Measurements from ENCODE around the gene ANKDD1A. TPM values are rescaled to one million over a fixed set of nuclear protein-coding genes. Genes with fewer than 3 reads are reported as not detected.

ANKDD1A gene
- total RNA-seq, 4 donors from 2014 or later, result 4.6 to 15.6 (median 8.5) TPM

DNA sequence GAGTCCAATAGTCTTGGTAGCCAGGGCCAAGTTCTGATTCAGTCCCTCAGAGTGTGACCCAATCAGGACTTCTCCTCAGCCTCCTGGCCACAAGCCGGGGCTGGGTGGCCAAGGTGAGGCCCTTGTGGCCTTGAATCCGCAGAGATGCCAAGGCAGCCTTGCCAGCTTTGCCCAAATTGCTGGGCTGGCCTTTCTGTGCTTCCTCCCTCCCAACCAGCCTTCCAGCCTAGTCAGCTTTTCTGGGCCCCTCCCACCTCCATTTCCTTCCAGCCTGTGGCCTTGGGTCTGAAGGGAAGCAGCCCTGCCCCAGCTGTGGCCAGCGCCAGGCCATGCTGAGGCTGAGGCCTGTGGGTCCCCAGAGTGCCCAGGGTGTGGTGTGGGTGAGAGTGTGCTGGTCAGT, 34.3 kb upstream of the ANKDD1A start:
- Histone ChIP-seq H3K36me3 (no peaks in the 10 kb centered on the region), H3K4me3 (no peak overlapping the region), H3K27me3 (no peaks in the 10 kb centered on the region), H3K9me3 (no peaks in the 10 kb centered on the region), H3K27ac (peak overlapping the region in 3 of 4 donors; percentile 58 to 67 (median 62)), H3K4me1 (peaks cover 3 to 45% (median 25%) of the 10 kb centered on the region in 3 donors)
- WGBS, 2 donors (ENCODE audit: low coverage in 1 of 2), result 60% methylated on average over 1 of the region's 3 CpGs; no CpG with 5 or more reads in 1 of the 2 donors
- peak; percentile 64 for ATAC-seq
- TF ChIP-seq EP300 (IDR thresholded peaks at IDR 0.05) (no peak), POLR2A (IDR thresholded peaks at IDR 0.05) (peak in 1 of 2 donors; percentile 15), POLR2AphosphoS5 (IDR thresholded peaks at IDR 0.05) (peak; percentile 28)
- TF ChIP-seq, protein P1, sequence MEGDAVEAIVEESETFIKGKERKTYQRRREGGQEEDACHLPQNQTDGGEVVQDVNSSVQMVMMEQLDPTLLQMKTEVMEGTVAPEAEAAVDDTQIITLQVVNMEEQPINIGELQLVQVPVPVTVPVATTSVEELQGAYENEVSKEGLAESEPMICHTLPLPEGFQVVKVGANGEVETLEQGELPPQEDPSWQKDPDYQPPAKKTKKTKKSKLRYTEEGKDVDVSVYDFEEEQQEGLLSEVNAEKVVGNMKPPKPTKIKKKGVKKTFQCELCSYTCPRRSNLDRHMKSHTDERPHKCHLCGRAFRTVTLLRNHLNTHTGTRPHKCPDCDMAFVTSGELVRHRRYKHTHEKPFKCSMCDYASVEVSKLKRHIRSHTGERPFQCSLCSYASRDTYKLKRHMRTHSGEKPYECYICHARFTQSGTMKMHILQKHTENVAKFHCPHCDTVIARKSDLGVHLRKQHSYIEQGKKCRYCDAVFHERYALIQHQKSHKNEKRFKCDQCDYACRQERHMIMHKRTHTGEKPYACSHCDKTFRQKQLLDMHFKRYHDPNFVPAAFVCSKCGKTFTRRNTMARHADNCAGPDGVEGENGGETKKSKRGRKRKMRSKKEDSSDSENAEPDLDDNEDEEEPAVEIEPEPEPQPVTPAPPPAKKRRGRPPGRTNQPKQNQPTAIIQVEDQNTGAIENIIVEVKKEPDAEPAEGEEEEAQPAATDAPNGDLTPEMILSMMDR (IDR thresholded peaks at IDR 0.05), result no peak

DNA sequence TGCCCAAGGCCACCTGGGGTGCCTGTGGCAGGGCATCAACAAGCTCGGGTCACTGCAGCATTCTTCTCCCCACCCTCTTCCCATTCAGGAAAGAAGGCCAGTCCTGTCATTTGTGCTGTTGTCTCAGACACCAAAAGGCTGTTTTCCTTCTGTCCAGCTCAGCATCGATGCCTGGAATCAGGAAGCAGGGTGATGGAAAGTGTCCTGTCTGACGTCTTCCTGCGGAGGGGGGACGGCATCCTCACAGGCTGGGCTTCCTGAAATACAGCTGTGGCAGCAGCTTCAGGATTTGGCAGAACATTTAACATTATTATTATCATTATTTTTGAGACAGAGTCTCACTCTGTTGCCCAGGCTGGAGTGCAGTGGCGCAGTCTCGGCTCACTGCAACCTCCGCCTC, 33.0 kb upstream of the ANKDD1A start:
- peak; percentile 32 for ATAC-seq
- H3K36me3 ChIP-seq, result no peaks in the 10 kb centered on the region
- no peak for TF ChIP-seq EP300 (IDR thresholded peaks at IDR 0.05)
- TF ChIP-seq POLR2AphosphoS5 (IDR thresholded peaks at IDR 0.05), result no peak
- TF ChIP-seq, protein P1 (IDR thresholded peaks at IDR 0.05), result no peak
- no peak for TF ChIP-seq POLR2A (IDR thresholded peaks at IDR 0.05)
- H3K4me1 ChIP-seq, result peaks cover 0 to 38% (median 17%) of the 10 kb centered on the region in 3 donors
- H3K27me3 ChIP-seq, result no peaks in the 10 kb centered on the region
- H3K27ac ChIP-seq, result peak overlapping the region in 3 of 4 donors; percentile 58 to 67 (median 62)
- WGBS, 2 donors (ENCODE audit: low coverage in 1 of 2), result 40 to 73% methylated on average over 1 to 5 of the region's 8 CpGs
- H3K9me3 ChIP-seq, result no peaks in the 10 kb centered on the region
- no peak overlapping the region for H3K4me3 ChIP-seq

DNA sequence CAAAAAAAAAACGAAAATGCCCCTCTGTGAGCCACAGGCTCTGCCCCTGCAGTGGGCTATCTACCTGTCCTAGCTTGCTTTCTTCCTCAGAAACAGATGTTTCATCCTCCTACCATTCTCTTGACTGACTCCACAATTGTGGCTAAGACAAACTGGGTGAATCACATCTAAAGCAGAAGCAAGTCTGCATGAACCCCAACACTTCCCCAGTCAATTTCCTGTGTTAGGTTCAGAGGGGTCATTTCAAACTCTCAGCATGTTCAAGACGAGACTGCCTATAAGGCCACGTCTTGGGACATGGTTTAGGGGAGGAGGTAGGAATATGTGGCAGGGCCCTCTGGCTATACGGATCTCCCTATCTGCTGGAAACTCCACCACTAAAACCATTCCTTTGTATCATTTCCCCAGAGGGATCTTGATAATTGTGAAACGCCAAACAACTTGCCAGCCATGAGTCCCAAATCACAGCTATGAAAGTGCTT, 28.6 kb upstream of the ANKDD1A start:
- TF ChIP-seq POLR2AphosphoS5 (IDR thresholded peaks at IDR 0.05) (no peak), EP300 (IDR thresholded peaks at IDR 0.05) (no peak), POLR2A (IDR thresholded peaks at IDR 0.05) (no peak)
- TF ChIP-seq, protein P1 (IDR thresholded peaks at IDR 0.05), result no peak
- Histone ChIP-seq H3K4me3 (no peak overlapping the region), H3K36me3 (no peaks in the 10 kb centered on the region), H3K4me1 (peaks cover 0 to 22% (median 10%) of the 10 kb centered on the region in 3 donors), H3K27me3 (no peaks in the 10 kb centered on the region), H3K27ac (peak overlapping the region in 2 of 4 donors; percentile 48 to 65), H3K9me3 (no peaks in the 10 kb centered on the region)
- ATAC-seq, result peak; percentile 44
- 69 to 76% methylated on average over 3 to 4 of the region's 5 CpGs for WGBS, 2 donors (ENCODE audit: low coverage in 1 of 2)

DNA sequence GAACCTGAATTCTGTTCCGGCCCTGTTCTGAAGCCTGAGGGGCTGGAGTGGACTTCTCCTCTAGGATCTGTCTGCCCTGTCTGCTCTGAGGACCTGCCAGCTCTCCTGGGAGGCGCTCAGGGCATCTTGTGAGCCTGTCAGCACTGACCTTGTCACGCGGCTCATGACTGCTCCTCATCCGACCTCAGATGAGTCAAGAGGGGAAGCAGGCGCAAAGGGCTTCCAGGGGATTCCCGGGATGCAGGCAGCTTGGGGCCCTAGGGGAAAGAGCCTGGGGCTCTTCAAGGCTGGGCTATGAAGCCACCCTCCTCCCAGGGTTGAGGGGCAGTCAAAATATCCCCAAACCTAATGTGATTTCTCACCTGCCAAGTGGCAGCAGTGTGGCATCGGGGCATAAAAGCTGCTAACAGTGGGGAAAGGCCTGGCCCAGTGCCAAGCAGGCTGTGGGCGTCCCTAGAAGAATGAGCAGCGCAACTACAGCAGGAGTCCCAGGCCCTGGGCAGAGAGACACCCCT, 27.6 kb upstream of the ANKDD1A start:
- TF ChIP-seq POLR2AphosphoS5 (IDR thresholded peaks at IDR 0.05), result peak; percentile 4
- no peak for TF ChIP-seq POLR2A (IDR thresholded peaks at IDR 0.05)
- Histone ChIP-seq H3K27me3 (no peaks in the 10 kb centered on the region), H3K4me3 (no peak overlapping the region), H3K4me1 (peaks cover 0 to 19% (median 10%) of the 10 kb centered on the region in 3 donors), H3K36me3 (no peaks in the 10 kb centered on the region), H3K27ac (peak overlapping the region in 3 of 4 donors; percentile 37 to 65 (median 51)), H3K9me3 (no peaks in the 10 kb centered on the region)
- 35 to 63% methylated on average over 1 to 5 of the region's 10 CpGs for WGBS, 2 donors (ENCODE audit: low coverage in 1 of 2)
- peak; percentile 68 for ATAC-seq

DNA sequence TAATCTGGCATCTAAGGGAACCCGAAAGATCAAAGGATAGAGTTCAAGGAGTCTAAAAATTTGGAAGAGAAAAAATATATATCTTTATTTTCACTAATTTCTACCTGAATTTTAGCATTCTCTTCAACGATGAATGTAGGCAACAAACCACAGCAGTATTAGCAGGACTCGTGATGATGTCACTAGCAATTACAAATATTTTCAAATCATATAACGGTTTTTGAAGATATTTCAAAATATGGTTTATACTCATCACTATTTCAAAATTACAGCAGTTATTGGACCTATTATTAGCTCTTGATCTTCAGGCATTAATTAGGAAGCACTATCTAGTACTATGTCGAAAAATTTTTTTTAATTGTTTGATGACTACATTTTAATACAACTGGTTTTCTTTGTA, 27.0 kb upstream of the ANKDD1A start:
- WGBS, 2 donors (ENCODE audit: low coverage in 1 of 2), result 76 to 85% methylated on average over 5 of the region's 5 CpGs
- peaks cover 0 to 19% (median 10%) of the 10 kb centered on the region in 3 donors for H3K4me1 ChIP-seq
- no peak for TF ChIP-seq POLR2AphosphoS5 (IDR thresholded peaks at IDR 0.05)
- no peak for TF ChIP-seq EP300 (IDR thresholded peaks at IDR 0.05)
- TF ChIP-seq POLR2A (IDR thresholded peaks at IDR 0.05), result no peak
- TF ChIP-seq, protein P1 (IDR thresholded peaks at IDR 0.05), result no peak
- H3K9me3 ChIP-seq, result no peaks in the 10 kb centered on the region
- H3K27ac ChIP-seq, result peak overlapping the region in 1 of 4 donors; percentile 51
- H3K27me3 ChIP-seq, result no peaks in the 10 kb centered on the region
- no peak overlapping the region for H3K4me3 ChIP-seq
- ATAC-seq, result no peak
- no peaks in the 10 kb centered on the region for H3K36me3 ChIP-seq
